ENCODE measurements around the gene VSTM4.

VSTM4 gene

DNA sequence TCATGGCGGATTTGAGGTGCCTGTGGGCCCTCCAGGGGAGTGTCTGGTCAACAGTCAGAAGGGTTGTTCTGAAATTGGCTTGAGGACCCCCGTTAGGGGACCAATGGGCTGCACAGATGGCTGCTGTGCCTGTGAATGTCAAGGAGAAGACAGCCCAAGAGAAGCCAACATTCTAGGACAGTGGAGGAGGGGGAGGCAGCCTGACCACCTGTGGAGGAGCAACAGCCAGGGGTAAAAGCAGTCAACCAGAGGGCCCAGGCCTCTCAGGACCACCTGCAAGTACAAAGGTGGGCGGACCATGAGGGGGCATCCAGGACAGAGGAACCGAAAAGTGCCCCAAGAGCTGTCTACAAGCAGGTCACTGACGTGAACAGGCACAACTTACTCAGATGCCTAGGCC is 76.6 kb downstream of the VSTM4 start:
- H2AFZ ChIP-seq (ENCODE audit: low read length), result no peak overlapping the region
- H3K4me3 ChIP-seq (ENCODE audit: low read length, poor library complexity, severe bottlenecking), result no peak overlapping the region
- H3K4me2 ChIP-seq (ENCODE audit: low read depth, low read length, poor library complexity, severe bottlenecking), result no peak overlapping the region
- no peaks in the 10 kb centered on the region for H3K79me2 ChIP-seq (ENCODE audit: insufficient read depth, low read length)
- H3K27me3 ChIP-seq (ENCODE audit: insufficient read depth, low read length, poor library complexity, severe bottlenecking), result no peaks in the 10 kb centered on the region
- no peaks in the 10 kb centered on the region for H3K9me3 ChIP-seq (ENCODE audit: insufficient read depth, low read depth, low read length)
- H3K36me3 ChIP-seq (ENCODE audit: insufficient read depth, low read length), result no peaks in the 10 kb centered on the region
- no peaks in the 10 kb centered on the region for H3K9me2 ChIP-seq (replicated peaks; ENCODE audit: low read depth, low read length)
- H3K9ac ChIP-seq (ENCODE audit: low read depth, low read length, poor library complexity, severe bottlenecking), result no peak overlapping the region
- H3K4me1 ChIP-seq (ENCODE audit: insufficient read depth, low read length, poor library complexity, severe bottlenecking), result no peaks in the 10 kb centered on the region
- H3F3A ChIP-seq (ENCODE audit: low read depth), result no peaks in the 10 kb centered on the region
- no peaks in the 10 kb centered on the region for H4K20me1 ChIP-seq (ENCODE audit: insufficient read depth, low read length, poor library complexity, severe bottlenecking)
- no peak for TF ChIP-seq CTCF (conservative IDR thresholded peaks at IDR 0.05; ENCODE audit: low read length)
- no peak for TF ChIP-seq EZH2phosphoT487 (IDR thresholded peaks at IDR 0.05; ENCODE audit: borderline replicate concordance)

DNA sequence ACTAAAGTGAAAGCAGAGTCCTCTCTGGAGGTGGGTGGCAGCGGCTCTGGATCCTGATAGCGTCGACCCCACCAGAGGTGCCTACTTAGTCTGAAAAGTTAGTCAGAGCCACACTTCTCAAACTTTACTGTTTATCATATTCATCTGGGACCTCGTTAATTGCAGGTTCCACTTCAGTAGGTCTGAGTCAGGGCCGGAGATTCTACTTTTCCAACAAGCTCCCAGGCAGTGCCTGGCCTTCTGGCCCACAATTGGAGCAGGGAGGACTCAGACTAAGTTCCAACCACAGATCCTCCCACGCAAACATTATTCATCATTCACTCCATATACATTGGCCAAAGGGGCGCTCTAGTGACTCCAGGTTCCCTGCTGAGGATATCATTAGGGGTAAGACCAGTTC is 78.1 kb downstream of the VSTM4 start:
- no peak overlapping the region for H2AFZ ChIP-seq (ENCODE audit: low read length)

GRCh38 chr10:49036638-49037037 is 78.7 kb downstream of the VSTM4 start:
- Histone ChIP-seq H3K4me3 (ENCODE audit: low read length, poor library complexity, severe bottlenecking) (no peak overlapping the region), H3K36me3 (ENCODE audit: insufficient read depth, low read length) (no peaks in the 10 kb centered on the region), H2AFZ (ENCODE audit: low read length) (no peak overlapping the region), H4K20me1 (ENCODE audit: insufficient read depth, low read length, poor library complexity, severe bottlenecking) (no peaks in the 10 kb centered on the region), H3K4me1 (ENCODE audit: insufficient read depth, low read length, poor library complexity, severe bottlenecking) (no peaks in the 10 kb centered on the region), H3K9ac (ENCODE audit: low read depth, low read length, poor library complexity, severe bottlenecking) (no peak overlapping the region), H3F3A (ENCODE audit: low read depth) (no peaks in the 10 kb centered on the region), H3K79me2 (ENCODE audit: insufficient read depth, low read length) (no peaks in the 10 kb centered on the region), H3K27me3 (ENCODE audit: insufficient read depth, low read length, poor library complexity, severe bottlenecking) (no peaks in the 10 kb centered on the region), H3K9me3 (ENCODE audit: insufficient read depth, low read depth, low read length) (no peaks in the 10 kb centered on the region), H3K9me2 (replicated peaks; ENCODE audit: low read depth, low read length) (no peaks in the 10 kb centered on the region), H3K4me2 (ENCODE audit: low read depth, low read length, poor library complexity, severe bottlenecking) (no peak overlapping the region)
- TF ChIP-seq EZH2phosphoT487 (IDR thresholded peaks at IDR 0.05; ENCODE audit: borderline replicate concordance), result no peak
- no peak for TF ChIP-seq CTCF (conservative IDR thresholded peaks at IDR 0.05; ENCODE audit: low read length)

More for the DNA sequence above, 78.1 kb downstream of the VSTM4 start:
- no peak overlapping the region for H3K9ac ChIP-seq (ENCODE audit: low read depth, low read length, poor library complexity, severe bottlenecking)
- no peaks in the 10 kb centered on the region for H3K36me3 ChIP-seq (ENCODE audit: insufficient read depth, low read length)
- H3K9me3 ChIP-seq (ENCODE audit: insufficient read depth, low read depth, low read length), result no peaks in the 10 kb centered on the region
- no peaks in the 10 kb centered on the region for H3K79me2 ChIP-seq (ENCODE audit: insufficient read depth, low read length)
- TF ChIP-seq CTCF (conservative IDR thresholded peaks at IDR 0.05; ENCODE audit: low read length) (no peak), EZH2phosphoT487 (IDR thresholded peaks at IDR 0.05; ENCODE audit: borderline replicate concordance) (no peak)
- H3K4me1 ChIP-seq (ENCODE audit: insufficient read depth, low read length, poor library complexity, severe bottlenecking), result no peaks in the 10 kb centered on the region
- H3K4me2 ChIP-seq (ENCODE audit: low read depth, low read length, poor library complexity, severe bottlenecking), result no peak overlapping the region
- no peaks in the 10 kb centered on the region for H3K27me3 ChIP-seq (ENCODE audit: insufficient read depth, low read length, poor library complexity, severe bottlenecking)
- no peaks in the 10 kb centered on the region for H3F3A ChIP-seq (ENCODE audit: low read depth)
- H3K9me2 ChIP-seq (replicated peaks; ENCODE audit: low read depth, low read length), result no peaks in the 10 kb centered on the region
- H3K4me3 ChIP-seq (ENCODE audit: low read length, poor library complexity, severe bottlenecking), result no peak overlapping the region
- no peaks in the 10 kb centered on the region for H4K20me1 ChIP-seq (ENCODE audit: insufficient read depth, low read length, poor library complexity, severe bottlenecking)

Data from Loucy (cell line).